GM19099 (cell line): ENCODE measurements around the gene CHD9.

ENCODE experiments used
- POLR2A ChIP-seq: IDR thresholded peaks from 3 replicates; pipeline ENCODE4 v1.6.1; 2011; ENCODE audit warnings: low read depth; ENCODE audit not compliant: insufficient read length; ENCODE audit errors: extremely low read depth

The CHD9 gene

GRCh38 chr16:53043428-53043831, 11.4 kb upstream of the CHD9 start:
- TF ChIP-seq POLR2A, result no peak

GRCh38 chr16:53043986-53044601, 10.7 kb upstream of the CHD9 start:
- TF ChIP-seq POLR2A, result no peak

- TF ChIP-seq POLR2A, result no peak
These were observed 9.2 kb upstream of the CHD9 start for GRCh38 chr16:53045341-53046220.

DNA sequence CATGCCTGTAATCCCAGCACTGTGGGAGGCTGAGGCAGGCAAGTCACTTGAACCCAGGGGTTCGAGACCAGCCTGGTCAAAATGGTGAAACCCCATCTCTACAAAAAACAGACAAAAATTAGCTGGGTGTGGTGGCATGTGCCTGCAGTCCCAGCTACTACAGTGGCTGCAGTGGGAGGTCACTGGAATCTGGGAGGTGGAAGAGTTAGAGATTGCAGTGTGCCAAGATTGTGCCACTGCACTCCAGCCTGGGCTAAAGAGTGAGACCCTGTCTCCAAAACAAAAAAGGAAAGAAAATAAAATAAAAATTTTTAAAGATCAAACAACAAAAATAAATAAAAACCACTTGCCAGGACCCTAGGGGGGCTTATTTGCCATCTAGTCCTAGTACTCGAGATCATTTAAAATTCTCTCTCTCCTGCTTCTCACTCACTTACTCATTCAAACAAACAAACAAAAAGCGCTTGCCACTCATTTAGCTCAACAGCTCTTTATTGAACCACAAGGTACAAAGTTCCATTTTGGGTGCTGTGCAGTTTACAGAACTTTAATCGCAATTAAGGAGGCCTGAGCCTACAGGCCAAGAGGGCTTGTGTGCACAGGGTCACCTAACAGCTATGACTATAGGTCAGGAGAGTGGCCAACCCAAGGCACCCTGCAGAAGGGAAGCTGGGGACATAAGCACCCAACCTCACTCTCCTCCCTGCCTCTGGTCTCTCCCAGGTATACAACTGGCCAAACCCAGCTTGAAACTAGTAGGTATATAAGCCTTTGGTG, 6.5 kb upstream of the CHD9 start:
- TF ChIP-seq POLR2A, result no peak

GRCh38 chr16:53052519-53053501, 2.0 kb upstream of the CHD9 start, which contains the start of gene CHD9NB:
TSS of gene CHD9NB (minus strand) at chr16:53052897. CDS start at chr16:53044158, 8,739 bp downstream.
- no peak for TF ChIP-seq POLR2A

- TF ChIP-seq POLR2A, result no peak
These were observed 673 bp upstream of the CHD9 start for GRCh38 chr16:53053967-53054669.

DNA sequence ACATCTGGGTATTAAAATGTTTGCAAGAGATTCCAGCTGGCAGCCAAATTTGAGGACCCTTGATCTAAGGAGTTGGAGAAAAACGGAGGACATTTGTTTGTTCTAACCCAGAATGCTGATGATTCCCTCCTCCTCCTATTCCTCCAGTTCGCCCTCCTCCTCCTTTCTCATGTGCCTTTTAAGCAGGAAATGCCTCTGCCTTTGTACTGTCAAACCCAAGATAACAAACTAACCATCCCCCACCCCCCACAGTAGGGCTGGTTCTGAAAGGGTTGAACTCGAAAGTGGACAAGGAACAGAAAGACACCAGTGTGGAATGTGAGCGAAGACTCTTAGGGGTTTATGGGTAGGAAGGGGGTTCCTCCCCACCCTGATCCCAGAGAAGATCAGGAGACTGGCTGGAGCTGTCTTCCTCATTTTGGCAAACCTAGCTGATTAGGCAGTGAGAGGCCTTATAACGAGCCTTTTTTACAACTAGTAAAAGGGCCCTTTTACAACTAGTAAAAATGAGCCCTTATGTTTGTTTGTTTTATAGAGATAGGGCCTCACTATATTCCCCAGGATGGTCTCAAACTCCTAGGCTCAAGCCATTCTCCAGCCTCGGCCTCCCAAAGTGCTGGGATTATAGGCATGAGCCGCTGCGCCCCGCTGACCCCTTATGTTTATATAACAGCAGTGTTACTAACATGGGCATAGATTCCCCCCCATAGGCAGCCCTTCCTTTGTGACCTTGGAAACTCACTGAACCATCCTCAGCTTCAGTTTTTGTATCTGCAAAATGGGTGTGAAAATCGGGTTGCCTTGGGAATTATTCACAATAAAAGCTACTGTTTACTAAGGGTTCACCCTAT, 975 bp downstream of the CHD9 start:
- peak; percentile 36 for TF ChIP-seq POLR2A

DNA sequence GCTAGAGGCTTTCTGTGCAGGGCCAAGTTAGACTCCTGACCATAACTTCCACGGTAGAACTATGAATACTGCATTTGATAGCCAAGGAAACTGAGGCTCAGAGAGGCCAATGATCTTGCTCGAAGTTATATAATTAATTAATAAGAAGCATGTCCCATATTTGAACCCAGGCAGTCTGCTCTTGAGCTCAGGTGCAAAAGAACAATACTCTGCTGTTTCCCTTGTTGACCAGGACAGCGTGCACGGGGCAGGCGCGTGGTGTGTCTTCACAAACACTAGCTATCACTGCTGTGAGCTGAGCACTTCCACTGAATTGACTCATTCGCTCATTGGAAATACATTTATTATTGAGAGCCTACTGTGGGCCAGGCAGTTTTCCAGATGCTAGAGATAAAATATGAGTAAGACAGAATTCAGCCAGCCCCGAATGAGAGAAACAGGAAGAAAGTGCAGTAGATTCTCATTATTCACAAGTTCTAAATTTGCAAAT, 1.6 kb downstream of the CHD9 start:
- no peak for TF ChIP-seq POLR2A

DNA sequence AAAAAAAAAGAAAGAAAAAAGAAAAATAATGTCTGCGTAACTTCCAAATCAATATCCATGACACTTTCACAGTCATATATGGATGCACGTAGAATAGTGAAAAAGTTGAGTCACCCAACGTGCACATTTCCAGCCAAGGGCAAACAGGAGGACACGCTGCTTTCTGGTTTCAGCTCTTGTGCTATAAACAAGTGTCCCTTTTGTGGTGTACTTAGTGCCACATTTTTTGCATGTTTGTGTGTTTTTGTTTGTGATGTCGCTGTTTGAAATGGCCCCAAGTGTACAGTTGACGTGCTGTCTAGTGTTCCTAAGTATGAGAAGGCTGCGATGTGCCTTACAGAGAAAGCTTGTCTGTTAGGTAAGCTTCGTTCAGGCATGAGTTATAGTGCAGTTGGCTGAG, 2.9 kb downstream of the CHD9 start:
- no peak for TF ChIP-seq POLR2A

GRCh38 chr16:53058441-53058840, 3.6 kb downstream of the CHD9 start:
- no peak for TF ChIP-seq POLR2A

GRCh38 chr16:53058882-53059281, 4.1 kb downstream of the CHD9 start:
- no peak for TF ChIP-seq POLR2A

DNA sequence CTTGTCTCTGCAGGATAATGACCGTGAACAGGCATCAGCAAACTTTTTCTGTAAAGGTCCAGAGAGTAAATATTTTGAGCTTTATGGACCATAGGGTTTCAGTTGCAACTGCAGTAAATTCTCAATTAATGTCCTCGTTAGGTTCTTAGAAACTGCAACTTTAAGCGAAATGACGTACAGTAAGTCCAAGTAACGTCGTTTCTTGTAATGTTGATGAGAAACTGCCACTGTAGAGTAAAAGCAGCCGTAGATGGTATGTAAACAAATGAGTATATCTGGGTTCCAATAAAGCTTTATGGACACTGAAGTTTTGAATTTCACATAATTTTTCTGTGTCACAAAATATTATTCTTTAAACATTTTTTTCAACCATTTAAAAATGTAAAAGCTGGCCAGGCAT, 4.9 kb downstream of the CHD9 start:
- TF ChIP-seq POLR2A, result no peak

GRCh38 chr16:53061256-53061655, 6.5 kb downstream of the CHD9 start:
- TF ChIP-seq POLR2A, result no peak
